ENCODE data around the gene HOXA11.

- peak in 1 of 2 donors; percentile 37 for TF ChIP-seq POLR2A (IDR thresholded peaks at IDR 0.05)
- TF ChIP-seq POLR2AphosphoS5 (IDR thresholded peaks at IDR 0.05; ENCODE audit: insufficient read depth in 1 of 2, low read depth in 1 of 2), result peak; percentile 61 to 87
Observed at GRCh38 chr7:27150568-27151340, 34.3 kb downstream of the HOXA11 start.

Measured in vagina (tissue), 2 donors.